ENCODE results near the gene SRP14.
"Not testable (repeated sequence)": the region's sequence is repeated elsewhere in the genome, so short reads cannot be mapped to it uniquely, and the experiment has no call there.

Gene SRP14

DNA sequence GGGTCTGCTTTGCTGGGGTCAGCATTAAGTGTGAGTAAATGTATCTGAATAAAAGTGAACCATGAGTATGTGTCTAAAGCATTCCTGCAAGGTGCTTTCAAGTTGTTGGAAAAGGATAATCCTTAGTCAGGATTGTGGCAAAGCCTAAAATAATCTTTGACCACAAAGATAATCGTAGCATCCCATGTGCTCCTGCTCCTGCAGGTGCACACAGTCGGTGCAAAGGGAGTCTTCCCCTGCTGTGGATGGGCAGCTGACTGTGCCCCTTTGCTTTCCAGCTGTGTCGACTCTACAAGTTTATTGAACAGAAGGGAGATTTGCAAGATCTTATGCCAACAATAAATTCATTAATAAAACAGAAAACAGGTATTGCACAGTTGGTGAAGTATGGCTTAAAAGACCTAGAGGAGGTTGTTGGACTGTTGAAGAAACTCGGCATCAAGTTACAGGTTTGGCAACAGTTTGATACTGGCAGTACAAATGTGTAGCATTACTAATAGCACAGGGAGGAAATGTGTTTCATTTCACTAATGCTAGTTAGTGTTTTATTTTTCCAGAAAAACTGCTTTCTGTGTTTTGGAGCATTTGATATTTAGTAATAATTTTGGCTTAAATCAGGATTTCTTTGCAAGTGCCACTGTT is 22.6 kb downstream of the SRP14 start:
- no peak for FAIRE-seq

DNA sequence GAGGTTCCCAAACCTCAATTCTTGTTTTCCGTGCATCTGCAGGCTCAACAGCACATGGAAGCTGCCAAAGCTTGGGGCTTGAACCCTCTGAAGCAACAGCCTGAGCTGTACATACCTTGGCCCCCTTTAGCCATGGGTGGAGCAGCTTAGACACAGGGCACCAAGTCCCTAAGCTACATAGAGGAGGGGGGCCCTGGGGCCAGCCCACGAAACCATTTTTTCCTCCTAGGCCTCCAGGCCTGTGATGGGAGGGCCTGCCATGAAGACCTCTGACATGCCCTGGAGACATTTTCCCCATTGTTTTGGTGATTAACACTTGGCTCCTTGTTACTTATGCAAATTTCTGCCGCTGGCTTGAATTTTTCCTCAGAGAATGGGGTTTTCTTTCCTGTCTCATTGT is 24.6 kb downstream of the SRP14 start:
- FAIRE-seq = no peak

DNA sequence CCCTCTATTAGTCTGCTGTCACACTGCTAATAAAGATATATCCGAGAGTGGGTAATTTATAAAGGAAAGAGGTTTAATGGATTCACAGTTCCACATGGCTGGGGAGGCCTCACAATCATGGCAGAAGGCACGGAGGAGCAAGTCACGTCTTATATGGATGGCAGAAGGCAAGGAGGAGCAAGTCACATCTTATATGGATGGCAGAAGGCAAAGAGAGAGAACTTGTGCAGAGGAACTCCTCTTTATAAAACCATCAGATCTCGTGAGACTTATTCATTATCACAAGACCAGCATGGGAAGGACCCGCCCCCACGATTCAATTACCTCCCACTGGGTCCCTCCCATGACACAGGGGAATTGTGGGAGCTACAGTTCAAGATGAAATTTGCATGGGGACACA is 25.6 kb downstream of the SRP14 start:
- FAIRE-seq = not testable (repeated sequence)

DNA sequence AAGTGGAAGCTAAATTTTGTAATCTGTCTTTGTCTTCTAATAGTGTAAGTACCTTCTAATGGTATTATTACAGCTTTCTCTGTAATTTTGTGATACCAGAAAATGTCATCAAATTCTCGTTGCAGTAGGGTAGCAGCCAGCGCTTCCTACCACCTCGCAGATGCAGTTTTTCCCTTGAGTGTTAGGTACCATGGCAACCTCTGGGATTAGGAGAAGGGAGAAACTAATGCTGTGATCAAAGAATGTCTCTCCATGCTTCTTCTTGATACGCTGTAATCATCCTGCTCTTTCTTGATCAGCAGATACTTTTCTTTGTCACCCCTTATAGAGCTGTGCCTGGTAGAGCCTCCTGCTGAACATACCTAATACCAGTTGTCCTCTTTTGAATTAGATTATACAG is 27.7 kb downstream of the SRP14 start:
- no peak for FAIRE-seq

DNA sequence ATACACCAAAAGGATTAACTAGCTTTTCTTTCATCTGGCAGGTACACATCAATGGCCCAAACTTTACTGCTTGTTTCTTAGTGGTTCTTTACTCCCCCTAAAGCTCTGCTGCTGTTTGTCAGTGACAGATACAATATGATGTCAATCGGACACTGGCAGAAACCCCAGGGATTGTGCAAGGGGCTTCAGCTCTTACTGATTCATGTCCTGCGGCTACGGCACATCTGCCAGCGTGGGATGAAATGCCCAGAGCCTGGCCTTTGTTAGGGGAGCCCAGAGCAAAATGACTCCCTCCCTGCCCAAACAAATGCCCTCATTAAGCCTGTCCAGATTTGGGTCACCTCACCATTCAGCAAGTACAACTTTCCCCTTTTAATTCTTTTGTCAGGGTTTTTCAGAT is 28.3 kb downstream of the SRP14 start:
- no peak for FAIRE-seq

DNA sequence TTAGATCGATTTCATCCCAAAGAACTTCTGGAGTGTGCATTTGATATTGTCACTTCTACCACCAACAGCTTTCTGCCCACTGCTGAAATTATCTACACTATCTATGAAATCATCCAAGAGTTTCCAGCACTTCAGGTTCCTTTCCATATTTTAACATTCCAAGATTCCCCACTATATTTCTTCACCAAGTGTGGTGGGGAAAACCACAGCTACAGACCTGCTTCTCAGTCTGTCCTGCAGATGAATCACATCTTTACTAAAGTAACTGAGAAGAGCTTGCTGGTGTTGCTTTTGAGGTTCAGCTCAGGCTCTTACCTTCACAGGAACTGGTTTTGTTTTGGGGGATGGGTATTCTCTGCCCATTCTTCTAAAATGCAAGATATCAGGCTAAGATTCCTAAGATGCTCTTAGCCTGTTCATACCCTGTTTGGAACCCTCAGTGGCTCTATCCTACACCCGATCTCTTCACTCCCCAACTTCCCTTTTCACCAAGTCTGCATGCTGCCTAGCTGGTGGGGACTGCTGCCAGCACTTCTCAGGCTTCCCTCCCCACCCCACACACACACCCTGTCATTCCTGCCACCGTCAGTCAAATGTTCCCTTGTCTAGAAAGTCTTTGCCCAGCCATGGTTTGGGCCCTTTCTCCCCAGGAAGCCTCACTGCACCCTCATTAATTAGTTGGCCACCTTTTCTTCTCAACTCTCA is 30.8 kb downstream of the SRP14 start:
- no peak for FAIRE-seq

DNA sequence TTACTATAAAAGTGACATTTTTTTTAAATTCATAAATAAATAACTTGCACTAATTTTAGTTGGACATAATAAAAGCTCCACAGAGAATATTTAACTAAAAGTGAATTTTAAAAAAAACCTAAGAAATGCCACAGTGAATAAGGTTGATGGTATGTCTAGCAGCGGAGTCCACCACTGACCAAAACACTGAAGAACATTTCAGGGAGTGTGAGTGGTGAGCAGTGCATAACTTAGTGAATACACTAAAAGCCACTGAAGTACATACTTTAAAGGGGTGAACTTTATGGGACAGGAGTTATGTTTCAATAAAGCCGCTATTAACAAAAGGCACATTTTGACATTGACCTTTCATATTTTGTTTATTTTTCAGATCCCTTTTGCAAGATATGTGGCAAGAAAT is 32.3 kb downstream of the SRP14 start:
- FAIRE-seq = no peak

DNA sequence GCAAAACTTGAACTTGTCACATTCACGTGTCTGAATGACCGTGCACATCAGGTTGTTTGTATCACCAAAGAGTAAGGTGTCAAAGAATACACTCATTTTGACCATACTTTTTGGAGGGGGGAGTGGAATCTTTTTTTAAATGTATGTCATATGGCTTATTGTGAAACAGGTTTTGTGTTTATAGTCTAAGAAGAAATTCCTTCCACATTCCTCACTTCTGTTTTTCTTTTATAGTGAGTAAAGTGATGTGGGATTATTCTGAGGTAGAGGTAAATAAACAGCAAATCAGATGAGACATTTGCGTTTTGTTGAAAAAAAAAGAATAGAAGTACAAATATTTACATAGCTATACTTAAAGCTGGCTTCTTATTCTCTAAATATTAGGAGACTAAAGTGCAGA is 33.0 kb downstream of the SRP14 start:
- FAIRE-seq = no peak

DNA sequence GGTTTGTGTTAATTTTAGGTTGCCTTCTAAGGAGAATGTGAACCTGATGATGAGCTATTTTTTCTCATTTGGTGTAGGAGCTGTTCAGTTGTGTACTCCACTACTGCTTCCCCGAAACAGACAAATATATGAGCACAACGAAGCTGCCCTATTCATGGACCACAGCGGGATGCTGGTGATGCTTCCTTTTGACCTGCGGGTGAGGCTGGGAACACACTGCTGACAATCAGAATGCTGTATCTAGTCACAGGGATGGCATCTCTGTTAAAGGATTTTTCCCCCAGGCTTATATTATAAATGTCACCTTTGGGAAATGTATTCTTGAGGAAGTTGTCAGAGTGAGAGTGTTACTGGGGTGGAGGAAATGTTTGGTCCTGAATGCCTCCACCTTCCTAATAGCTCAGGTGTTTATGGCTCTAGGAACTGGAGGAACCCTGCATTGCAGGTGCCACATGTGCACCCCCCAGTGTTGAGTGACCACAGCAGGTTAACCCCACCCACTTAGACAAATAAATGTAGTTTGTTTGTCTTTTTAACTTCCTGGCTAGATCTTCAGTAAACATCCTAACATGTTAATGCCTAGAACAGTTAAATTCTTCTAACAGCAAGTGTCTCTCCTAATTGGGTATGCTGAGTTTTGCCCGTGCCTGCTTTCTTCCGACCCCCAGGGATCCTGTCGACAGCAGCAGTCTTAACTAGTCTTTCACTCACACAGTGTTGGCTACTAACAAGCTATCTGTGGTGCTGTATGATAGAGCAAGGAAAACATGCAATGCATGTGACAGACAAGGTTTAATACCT is 35.7 kb downstream of the SRP14 start:
- FAIRE-seq = no peak

DNA sequence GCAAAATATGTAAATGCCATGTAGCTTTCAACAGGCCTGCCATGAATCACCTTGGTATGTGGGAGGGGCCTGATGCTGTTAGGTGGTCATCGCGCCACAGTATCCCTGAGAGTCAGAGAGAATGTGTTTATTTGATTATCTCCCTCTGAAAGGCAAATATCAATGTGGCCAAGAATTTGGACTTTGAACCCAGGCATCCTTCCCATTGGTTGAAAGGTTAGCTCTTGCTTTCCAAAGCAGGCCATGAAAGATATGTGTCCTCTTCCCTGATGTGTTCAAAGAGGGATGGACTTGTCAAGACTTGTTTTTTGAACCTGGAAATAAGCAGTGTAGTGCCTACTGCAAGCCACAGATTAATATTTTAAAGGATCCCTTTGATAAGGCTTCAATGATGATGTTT is 36.7 kb downstream of the SRP14 start:
- FAIRE-seq = no peak

DNA sequence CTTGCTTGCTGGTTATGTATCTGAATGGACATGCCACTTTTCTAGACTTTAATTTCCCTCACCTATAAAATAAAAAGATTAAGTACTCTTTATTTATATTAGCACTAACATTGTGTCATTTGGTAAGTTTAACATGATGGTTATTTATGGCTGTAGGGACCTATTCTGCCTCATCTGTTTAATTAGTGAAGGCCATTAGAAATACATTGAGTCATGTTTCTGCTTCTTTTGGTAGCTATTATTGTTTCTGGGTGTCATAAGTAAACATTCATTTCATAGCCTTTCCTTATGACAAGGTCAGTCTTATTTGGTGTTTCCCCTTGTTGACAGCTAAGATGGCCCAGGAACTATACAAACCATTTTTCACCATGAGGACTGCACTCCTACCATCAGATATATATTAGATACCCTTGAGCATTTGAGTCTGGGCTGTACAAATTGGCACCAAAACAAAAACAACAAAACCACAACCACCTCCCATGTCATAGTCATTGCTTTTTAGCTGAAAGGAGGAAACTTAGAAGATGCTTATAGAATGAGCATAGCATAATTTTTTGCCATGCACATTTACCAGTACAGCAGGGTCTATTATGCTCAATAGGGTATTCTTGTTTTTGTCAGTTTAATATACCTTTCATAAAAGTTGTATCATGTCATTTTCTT is 39.3 kb downstream of the SRP14 start:
- no peak for FAIRE-seq

DNA sequence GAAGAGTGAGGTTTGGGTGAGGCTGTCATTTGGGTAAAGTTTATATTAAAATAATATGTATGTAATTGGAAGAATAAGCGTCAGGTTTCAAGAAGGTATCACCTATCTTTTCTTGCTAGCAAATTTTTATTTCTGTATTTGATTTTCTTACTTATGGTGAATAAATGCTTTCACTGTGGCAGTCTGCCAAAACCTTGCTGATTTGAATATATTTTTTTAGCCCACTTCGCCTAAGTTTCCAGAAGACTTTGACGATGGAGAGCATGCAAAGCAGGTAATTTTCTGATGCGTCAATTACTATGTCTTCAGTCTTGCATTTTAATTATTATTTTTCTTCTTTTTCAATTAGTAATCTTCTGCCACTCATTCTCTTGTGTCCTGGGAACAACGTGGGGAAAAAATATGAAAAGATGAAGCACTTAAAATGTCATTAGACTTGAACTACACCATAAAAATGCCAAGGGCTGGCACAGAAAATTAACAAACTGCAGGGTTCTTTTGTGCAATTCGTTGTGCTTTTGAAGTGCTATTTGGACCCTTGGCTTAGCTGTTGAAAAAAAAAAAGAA is 40.4 kb downstream of the SRP14 start:
- no peak for FAIRE-seq

DNA sequence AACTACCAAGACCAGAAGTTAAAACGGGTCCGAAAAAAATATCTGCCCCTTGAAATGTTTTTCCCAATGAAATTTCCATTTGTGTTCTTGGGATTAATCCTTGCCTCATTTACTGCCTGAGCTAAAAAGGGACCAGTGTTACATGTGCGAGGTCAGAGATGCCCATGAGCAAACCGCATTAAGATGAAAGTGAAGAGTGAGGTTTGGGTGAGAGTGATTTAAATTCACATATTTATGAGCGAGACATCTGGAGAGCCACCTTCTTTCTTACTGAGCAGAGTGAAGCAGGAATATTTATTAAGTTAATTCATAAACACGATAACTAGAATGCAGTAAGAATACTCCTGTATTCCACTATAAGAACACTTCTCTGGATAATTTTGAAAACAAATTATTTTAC is 41.3 kb downstream of the SRP14 start:
- FAIRE-seq = no peak

DNA sequence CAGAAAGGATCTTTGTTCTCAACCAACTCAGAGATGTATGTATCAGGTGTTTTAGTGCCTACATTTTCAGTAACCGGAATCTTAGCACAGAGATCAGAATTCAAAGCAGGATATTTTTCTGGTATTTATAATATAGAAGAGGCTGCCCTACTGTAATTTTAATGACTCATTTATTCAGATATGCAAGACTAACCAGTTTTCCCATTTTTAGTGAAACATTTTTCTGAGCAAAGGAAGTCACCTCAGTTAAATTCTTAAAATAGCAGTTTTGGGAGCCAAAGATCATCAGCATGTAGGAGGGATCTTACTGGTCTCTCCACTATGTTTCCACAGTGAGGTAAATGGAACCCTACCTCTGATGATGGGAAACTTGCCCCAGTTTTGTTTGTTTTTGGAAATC is 42.0 kb downstream of the SRP14 start:
- FAIRE-seq = no peak

DNA sequence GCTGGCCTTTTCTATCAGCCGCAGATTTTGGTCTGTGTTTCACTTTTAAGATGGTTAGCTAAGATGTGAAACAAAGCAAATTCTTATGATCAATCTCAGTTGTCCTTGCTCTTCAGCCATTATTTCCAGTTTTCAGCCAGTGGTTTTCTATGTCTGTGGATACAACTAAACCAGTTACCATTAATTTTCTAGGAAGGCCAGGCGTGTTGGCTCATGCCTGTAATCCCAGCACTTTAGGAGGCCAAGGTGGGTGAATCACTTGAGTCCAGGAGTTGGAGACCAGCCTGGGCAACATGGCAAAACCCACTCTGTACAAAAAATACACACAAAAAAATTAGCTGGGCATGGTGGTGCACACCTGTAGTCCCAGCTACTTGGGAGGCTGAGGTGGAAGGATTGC is 42.8 kb downstream of the SRP14 start:
- FAIRE-seq = not testable (repeated sequence)

DNA sequence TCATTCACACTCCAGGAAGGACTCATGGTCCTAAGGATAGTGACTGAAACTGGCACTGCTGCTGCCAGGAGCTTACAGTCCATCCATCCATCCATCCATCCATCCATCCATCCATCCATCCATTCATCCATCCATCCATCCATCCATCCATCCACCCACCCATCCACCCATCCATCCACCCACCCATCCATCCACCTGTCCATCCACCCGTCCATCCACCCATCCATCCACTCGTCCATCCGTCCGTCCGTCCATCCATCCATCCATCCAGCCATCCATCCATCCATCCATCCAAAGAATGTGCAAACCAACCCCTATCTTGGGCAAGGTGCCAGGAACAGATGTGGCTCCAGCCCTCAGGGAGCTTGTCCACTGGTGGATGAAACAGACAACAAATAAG is 46.0 kb downstream of the SRP14 start:
- not testable (repeated sequence) for FAIRE-seq

DNA sequence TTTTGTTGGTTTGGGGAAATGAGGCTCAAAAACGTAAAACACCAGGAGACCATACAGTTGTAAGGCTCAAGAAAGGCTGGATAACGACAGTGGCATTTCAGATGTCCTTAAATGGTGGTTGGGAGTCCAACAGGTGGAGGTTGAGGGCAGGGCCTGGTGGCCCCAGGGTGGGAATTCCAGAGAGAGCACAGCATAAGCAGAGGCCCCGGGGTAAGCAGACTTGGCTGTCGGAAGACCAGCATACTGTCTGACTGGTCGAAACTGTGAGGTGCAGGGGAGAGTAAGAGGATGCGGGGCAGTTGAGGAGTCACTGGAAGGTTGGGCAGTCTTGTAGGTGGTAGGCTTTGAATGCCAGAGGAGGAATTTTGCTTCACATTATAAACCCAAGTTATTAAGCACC is 48.3 kb downstream of the SRP14 start:
- no peak for FAIRE-seq

DNA sequence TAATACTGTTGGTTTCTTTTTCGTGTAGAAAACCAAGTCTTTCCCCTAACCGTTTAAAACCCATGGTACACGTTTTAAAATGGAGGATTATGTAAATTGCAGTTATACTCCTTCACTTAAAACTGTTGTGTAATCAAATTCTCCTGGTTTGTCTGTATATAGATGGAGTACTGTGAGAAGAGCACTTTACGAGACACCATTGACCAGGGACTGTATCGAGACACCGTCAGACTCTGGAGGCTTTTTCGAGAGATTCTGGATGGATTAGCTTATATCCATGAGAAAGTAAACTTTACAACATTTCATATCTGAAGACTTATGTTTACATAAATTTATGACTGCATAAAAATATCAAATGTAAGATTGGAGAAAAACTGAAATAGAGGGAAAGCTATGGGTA is 51.2 kb downstream of the SRP14 start:
- FAIRE-seq = no peak
